ENCODE measurements around the gene MAP2K6.

The MAP2K6 gene

DNA sequence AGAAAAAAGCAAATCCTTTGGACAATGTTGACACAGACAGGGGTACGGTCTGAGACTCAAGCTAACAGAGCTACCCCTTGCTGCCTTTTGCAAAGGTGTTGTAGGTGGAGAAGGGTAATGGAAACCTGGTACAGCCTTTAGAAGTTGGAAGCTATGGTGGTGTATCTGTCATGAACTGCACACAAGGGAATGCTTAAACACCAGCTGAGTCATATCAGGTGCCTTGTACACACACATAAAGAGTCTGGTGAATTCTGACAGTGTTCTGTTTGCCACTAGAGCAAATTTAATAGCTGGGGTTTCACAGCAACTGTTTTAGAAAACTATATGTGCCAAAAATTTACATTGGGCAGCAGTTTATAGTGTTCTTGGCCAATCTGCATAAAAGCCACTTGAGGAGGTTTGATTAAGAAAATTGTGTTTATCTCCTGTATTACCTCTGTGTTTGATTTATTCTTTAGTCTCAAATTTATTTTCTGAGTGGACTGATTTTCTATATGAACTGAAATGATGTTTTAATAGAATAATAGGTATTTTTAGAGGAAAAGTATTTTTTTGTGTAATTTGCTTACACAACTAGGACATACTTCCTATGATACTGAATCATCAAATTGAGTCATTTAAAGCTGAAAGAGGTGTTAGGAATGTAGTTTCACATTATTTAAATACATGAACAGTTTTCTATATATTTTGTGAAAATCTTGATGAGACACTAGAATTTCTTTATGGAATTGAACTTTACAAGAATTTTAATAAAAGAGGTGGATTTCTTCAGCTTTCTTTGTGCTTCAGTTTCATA is 136.9 kb downstream of the MAP2K6 start:
- Mint-ChIP-seq H3K27me3 (no peaks in the 10 kb centered on the region), H3K4me1 (ENCODE audit: low read depth in 2 of 2) (no peaks in the 10 kb centered on the region), H3K4me3 (no peak overlapping the region), H3K27ac (no peak overlapping the region), H3K9me3 (no peaks in the 10 kb centered on the region), H3K36me3 (ENCODE audit: insufficient read depth) (peaks cover 9% of the 10 kb centered on the region)
- ATAC-seq (replicated peaks): no peak
- no peak for DNase-seq

DNA sequence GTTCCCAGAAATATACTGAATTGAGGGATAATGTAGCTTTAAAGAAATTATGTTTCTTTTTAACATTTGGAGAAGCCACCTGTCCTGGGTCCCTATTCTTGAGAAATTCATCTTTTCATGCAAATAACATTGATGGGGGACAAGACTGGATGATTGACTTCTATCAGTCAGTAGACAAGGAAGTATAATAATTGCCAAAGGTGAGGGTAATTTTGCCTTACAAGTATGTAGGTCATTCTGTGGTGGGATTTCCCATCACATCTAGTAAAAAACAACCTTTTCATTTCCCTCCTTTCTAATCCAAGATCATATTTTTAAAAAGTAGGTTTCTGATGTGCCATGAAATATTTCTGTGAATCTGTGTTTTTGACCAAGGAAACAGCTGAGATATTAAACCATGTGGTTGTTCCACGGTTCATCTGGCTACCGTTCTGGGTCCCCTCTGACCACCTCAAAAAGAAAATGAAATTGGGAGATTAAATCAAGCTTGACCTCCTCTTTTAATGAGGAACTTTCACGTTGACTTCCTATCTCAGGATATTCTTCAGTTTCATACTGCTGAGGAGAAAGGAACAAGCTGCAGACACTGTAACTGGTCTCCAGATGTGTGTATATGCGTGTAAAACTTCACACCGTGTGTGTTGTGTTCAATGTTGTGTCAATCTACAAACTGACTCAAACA is 138.6 kb downstream of the MAP2K6 start:
- Mint-ChIP-seq H3K4me1 (ENCODE audit: low read depth in 2 of 2) (no peaks in the 10 kb centered on the region), H3K9me3 (no peaks in the 10 kb centered on the region), H3K27me3 (no peaks in the 10 kb centered on the region), H3K4me3 (no peak overlapping the region), H3K36me3 (ENCODE audit: insufficient read depth) (peaks cover 3% of the 10 kb centered on the region), H3K27ac (no peak overlapping the region)
- no peak for DNase-seq
- no peak for ATAC-seq (replicated peaks)

DNA sequence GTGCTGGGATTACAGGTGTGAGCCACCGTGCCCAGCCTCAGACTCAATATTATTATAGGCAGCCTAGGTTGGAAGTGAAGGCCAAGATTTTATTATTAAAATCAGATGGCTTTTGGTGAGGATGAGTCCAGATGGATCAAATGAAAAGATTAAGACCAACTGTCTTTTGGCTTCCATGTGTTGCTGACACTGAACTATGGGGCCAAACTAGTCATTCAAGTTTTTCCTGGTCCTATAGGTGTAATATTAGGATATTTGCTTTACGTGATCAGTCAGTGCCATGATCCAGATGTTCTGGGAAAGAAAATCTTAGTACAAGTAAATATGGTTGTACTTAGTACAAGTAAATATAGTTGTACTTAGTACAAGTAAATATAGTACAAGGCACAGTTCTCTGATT is 140.6 kb downstream of the MAP2K6 start:
- no peak overlapping the region for H3K27ac Mint-ChIP-seq

DNA sequence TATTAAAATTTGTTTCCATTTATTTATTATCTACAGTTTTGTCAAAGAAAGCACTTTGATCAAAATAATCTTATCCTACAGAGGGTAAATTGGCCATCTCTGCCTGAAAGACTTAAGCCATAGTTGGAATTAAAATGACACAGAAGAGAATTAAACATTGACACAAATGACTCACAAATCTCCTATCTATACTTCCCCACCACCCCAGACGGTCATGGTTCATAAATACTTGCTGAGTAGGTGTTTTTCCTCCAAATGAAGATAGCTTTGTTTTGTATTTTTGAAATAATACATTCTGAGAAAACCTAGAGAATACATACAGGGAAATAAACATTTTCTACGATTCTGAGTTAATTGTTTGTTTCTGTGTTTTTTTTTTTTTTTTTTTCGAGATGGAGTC is 142.8 kb downstream of the MAP2K6 start:
- Mint-ChIP-seq H3K36me3 (ENCODE audit: insufficient read depth) (no peaks in the 10 kb centered on the region), H3K9me3 (no peaks in the 10 kb centered on the region), H3K27me3 (no peaks in the 10 kb centered on the region), H3K4me1 (ENCODE audit: low read depth in 2 of 2) (no peaks in the 10 kb centered on the region), H3K27ac (no peak overlapping the region), H3K4me3 (no peak overlapping the region)
- DNase-seq (no peak), ATAC-seq (replicated peaks) (no peak)

More for the DNA sequence above, 140.6 kb downstream of the MAP2K6 start:
- DNase-seq (no peak), ATAC-seq (replicated peaks) (no peak)
- no peak overlapping the region for H3K4me3 Mint-ChIP-seq
- H3K9me3 Mint-ChIP-seq: no peaks in the 10 kb centered on the region
- H3K36me3 Mint-ChIP-seq (ENCODE audit: insufficient read depth): no peaks in the 10 kb centered on the region
- no peaks in the 10 kb centered on the region for H3K27me3 Mint-ChIP-seq
- H3K4me1 Mint-ChIP-seq (ENCODE audit: low read depth in 2 of 2): no peaks in the 10 kb centered on the region

DNA sequence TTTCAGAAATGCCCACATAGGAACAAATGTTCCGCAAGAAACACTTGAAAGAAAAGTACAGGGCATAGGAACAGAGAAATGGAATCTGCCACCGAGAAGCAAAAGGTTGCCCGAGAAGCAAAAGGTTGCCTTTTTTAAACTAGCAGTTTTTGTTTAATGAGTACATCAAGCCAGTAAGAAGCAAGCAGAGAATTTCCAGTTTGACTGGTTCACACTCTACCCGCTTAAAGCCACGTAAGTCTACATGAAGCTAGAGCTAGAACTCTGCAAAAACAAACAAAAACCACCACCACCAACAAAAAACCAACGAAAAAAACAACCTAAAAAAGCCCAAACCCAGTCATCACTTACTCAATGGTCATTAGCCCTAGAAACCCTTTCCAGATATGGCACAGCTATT is 144.3 kb downstream of the MAP2K6 start:
- Mint-ChIP-seq H3K27me3 (no peaks in the 10 kb centered on the region), H3K9me3 (no peaks in the 10 kb centered on the region), H3K36me3 (ENCODE audit: insufficient read depth) (no peaks in the 10 kb centered on the region), H3K4me1 (ENCODE audit: low read depth in 2 of 2) (no peaks in the 10 kb centered on the region), H3K4me3 (no peak overlapping the region), H3K27ac (no peak overlapping the region)
- no peak for ATAC-seq (replicated peaks)
- DNase-seq: no peak

DNA sequence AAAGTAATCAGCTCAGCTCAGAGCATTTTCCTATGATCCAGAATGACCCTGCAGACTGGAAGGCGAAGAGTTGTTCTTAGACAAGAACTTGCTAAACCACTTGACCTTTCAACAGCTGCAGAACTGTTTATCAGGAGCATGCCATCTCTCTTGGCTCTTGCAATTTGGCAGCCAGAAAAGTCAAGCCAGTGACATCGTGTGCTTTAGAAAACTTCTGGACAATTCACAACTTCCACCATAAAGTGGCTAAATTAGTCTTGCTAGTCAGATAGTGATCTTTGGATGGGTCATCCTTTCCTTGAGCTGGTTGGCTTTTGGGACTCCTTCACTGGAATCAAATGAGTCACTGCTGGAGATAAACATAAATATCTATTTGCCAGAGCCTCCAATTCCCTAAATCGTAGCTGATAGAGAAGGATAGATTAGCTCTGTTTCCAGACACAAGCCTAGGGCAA is 146.5 kb downstream of the MAP2K6 start:
- H3K36me3 Mint-ChIP-seq (ENCODE audit: insufficient read depth): no peaks in the 10 kb centered on the region
- H3K27me3 Mint-ChIP-seq: no peaks in the 10 kb centered on the region
- DNase-seq: no peak

DNA sequence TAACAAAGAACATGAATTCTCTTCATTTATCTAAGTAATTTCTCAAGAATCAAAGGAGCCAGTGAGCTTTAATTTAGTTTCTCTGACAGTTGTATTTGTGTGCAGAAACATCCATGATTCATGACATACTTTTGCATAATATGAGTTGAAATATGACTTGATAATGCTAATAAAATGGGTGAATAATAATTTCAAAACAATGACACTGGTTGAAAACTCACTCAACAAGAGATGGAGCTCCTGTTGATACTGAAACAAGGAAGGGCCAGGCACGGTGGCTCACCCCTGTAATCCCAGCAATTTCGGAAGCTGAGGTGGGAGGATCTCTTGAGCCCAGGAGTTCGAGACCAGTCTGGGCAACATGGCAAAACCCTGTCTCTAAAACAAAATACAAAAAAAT is 147.0 kb downstream of the MAP2K6 start:
- no peak overlapping the region for H3K4me3 Mint-ChIP-seq
- DNase-seq: no peak
- no peaks in the 10 kb centered on the region for H3K4me1 Mint-ChIP-seq (ENCODE audit: low read depth in 2 of 2)
- H3K27ac Mint-ChIP-seq: no peak overlapping the region
- no peaks in the 10 kb centered on the region for H3K9me3 Mint-ChIP-seq
- H3K27me3 Mint-ChIP-seq: no peaks in the 10 kb centered on the region
- ATAC-seq (replicated peaks): no peak
- H3K36me3 Mint-ChIP-seq (ENCODE audit: insufficient read depth): no peaks in the 10 kb centered on the region

More for the DNA sequence above, 146.5 kb downstream of the MAP2K6 start:
- Mint-ChIP-seq H3K4me3 (no peak overlapping the region), H3K4me1 (ENCODE audit: low read depth in 2 of 2) (no peaks in the 10 kb centered on the region), H3K27ac (no peak overlapping the region), H3K9me3 (no peaks in the 10 kb centered on the region)
- no peak for ATAC-seq (replicated peaks)

DNA sequence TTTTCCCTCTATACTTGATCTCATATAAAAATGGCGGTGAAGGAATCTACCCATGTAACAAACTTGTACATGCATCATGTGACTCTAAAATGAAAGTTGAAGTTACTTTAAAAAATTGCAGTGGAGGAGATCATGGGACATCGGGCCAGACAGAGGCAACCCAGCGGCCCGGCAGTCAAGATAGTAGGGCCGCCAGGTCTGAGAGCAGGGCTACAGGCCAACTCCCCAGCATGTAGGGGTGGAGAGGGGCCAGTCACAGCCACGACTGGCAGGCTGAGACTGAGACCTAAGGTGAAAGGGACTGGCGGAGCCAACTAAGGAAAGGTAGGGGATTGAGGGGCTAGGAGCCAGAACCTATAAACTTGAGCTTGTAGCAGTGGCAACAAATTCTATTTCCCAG is 150.9 kb downstream of the MAP2K6 start:
- no peak overlapping the region for H3K4me3 Mint-ChIP-seq
- H3K27me3 Mint-ChIP-seq: peaks cover 8 to 12% of the 10 kb centered on the region in 2 donors
- no peaks in the 10 kb centered on the region for H3K36me3 Mint-ChIP-seq (ENCODE audit: insufficient read depth)
- no peak overlapping the region for H3K27ac Mint-ChIP-seq
- ATAC-seq (replicated peaks) (no peak), DNase-seq (no peak)
- H3K9me3 Mint-ChIP-seq: no peaks in the 10 kb centered on the region
- peaks cover 8 to 10% of the 10 kb centered on the region in 2 donors for H3K4me1 Mint-ChIP-seq (ENCODE audit: low read depth in 2 of 2)

DNA sequence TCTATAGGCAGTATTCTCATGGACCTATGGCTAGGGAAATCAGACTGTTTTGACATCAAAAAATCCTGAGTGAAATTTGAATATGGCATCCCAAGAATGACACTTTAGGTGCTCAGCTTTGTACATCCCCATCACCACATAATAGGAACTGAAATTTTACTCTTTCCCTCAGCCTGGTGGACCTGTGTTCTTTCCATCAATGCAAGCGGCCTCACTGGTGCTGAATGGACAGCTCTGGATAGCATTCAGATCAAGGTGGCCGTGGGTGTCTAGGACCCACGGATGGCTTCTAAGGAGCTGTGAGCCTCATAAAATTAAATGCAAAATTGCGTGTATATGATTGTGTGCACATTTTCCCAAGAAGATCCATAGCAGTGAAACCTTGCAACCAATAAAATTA is 152.6 kb downstream of the MAP2K6 start:
- no peaks in the 10 kb centered on the region for H3K9me3 Mint-ChIP-seq
- no peak for ATAC-seq (replicated peaks)
- no peak overlapping the region for H3K27ac Mint-ChIP-seq

DNA sequence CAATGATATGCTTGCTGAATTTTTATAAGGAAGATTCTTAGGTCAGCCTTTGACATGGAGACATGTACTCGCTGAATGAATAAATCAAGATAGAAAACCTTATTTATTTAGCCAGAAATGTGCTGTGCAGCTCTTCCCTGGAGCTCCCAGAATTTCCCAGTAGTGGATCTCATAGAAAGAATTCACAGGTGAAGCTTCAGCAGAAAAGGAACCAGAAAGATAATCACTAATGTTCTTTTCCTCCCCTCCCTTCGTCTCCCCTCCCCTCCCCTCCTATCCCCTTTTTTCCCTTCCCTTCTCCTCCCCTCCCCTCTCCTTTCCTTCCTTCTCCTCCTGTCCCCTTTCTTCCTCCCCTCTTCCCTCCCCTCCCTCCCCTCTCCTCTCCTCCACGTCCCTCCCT is 158.2 kb downstream of the MAP2K6 start:
- DNase-seq: no peak
- Mint-ChIP-seq H3K4me3 (no peak overlapping the region), H3K27ac (no peak overlapping the region), H3K9me3 (no peaks in the 10 kb centered on the region), H3K36me3 (ENCODE audit: insufficient read depth) (no peaks in the 10 kb centered on the region), H3K4me1 (ENCODE audit: low read depth in 2 of 2) (peaks cover 8 to 10% of the 10 kb centered on the region in 2 donors), H3K27me3 (peaks cover 17 to 22% of the 10 kb centered on the region in 2 donors)
- no peak for ATAC-seq (replicated peaks)

More for the DNA sequence above, 152.6 kb downstream of the MAP2K6 start:
- no peak for DNase-seq
- Mint-ChIP-seq H3K36me3 (ENCODE audit: insufficient read depth) (no peaks in the 10 kb centered on the region), H3K4me1 (ENCODE audit: low read depth in 2 of 2) (peaks cover 8 to 10% of the 10 kb centered on the region in 2 donors), H3K27me3 (peaks cover 17 to 21% of the 10 kb centered on the region in 2 donors), H3K4me3 (no peak overlapping the region)

DNA sequence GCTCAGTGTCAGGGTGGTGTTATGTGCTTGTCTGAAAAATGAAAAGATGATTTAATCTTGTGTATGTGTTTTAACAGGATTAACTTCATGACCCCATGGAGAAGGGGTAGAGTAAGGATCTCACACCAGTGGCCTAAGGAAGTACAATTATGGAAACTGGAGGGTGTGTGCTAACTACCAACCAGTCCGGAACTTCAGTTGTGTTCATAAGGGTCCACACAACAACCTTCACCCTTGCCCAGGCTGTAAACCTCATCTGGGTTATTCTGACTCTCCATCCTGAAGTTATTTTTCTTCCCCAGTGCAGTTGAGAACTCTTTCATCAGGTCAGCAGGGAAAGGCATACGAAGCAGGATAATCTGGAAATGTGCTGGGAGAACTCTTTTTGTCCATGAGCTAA is 158.9 kb downstream of the MAP2K6 start:
- Mint-ChIP-seq H3K27me3 (peaks cover 17 to 22% of the 10 kb centered on the region in 2 donors), H3K27ac (peak overlapping the region in 1 of 2 donors; percentile 2), H3K4me3 (no peak overlapping the region), H3K9me3 (no peaks in the 10 kb centered on the region), H3K4me1 (ENCODE audit: low read depth in 2 of 2) (peaks cover 8 to 10% of the 10 kb centered on the region in 2 donors), H3K36me3 (ENCODE audit: insufficient read depth) (no peaks in the 10 kb centered on the region)
- DNase-seq: no peak
- ATAC-seq (replicated peaks): no peak

DNA sequence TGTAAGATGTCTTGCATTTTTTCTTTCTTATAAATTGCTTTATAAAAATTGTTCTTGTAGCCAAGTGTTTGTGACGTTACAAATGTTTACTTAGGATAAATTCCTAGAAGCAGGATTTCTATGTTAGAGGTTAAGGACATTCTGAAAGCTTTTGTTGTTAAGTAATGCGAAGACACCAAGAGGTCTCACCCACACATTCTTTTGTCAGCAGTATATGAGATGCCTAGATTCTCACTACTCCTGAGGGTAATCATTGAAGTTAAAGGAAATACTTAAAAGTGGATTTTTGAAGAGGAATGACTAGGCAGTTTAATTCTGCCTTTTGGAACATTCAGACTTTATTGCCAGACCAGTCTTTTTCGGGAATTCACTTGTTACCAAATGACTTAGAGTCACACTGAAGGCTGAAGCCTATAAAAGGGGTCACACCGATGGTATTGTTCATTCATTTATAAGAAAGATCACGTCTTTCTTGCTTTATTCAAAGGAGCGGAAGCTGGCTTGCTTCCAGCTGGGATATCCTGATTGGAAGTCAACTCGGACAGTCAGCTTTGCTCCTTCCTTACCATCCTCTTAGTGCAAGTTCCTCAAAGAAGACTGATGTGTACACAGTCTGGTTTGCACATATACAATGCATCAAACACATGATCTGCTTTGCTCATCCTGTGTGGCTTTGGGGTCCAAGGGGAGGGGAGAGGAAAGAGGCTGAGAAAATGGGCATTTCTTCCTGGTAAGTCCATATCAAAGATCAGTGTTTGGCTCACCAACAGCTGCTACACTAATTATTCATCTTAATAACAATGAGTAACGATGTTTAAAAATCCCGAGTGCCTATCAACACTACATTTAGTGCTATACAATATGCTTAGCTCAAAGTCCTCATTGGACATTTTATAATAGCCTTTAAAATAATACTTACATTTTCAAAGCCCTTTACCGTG is 160.0 kb downstream of the MAP2K6 start:
- peaks cover 12 to 16% of the 10 kb centered on the region in 2 donors for H3K27me3 Mint-ChIP-seq
- no peaks in the 10 kb centered on the region for H3K9me3 Mint-ChIP-seq
- no peak for DNase-seq
- no peak overlapping the region for H3K27ac Mint-ChIP-seq
- no peaks in the 10 kb centered on the region for H3K36me3 Mint-ChIP-seq (ENCODE audit: insufficient read depth)
- H3K4me1 Mint-ChIP-seq (ENCODE audit: low read depth in 2 of 2): peaks cover 0 to 2% of the 10 kb centered on the region in 2 donors
- no peak overlapping the region for H3K4me3 Mint-ChIP-seq
- ATAC-seq (replicated peaks): no peak

DNA sequence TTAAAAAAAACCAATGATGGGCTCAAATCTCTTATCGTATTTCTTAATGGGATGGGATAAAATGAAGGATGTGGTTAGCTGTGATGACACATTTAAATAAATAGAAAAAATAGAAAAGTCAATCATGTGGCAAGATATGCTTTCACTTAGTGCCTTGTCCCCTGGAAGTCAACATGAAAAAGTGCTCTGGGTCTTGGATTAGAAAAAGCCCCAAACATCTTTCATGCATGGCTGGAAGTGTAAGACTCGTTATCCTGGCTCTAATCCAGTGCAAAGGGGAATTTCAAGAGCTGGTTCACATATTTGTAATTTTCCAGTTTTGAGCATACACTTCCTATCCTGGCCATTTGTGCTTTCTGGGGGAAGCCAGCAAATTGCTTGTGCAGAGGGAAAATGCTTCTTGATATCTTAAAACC is 160.9 kb downstream of the MAP2K6 start:
- Mint-ChIP-seq H3K27me3 (peaks cover 10 to 24% of the 10 kb centered on the region in 2 donors), H3K4me1 (ENCODE audit: low read depth in 2 of 2) (no peaks in the 10 kb centered on the region), H3K36me3 (ENCODE audit: insufficient read depth) (no peaks in the 10 kb centered on the region), H3K4me3 (no peak overlapping the region), H3K9me3 (no peaks in the 10 kb centered on the region), H3K27ac (no peak overlapping the region)
- DNase-seq (no peak), ATAC-seq (replicated peaks) (no peak)
